ENCODE data around the gene HBA1.
"Not testable (repeated sequence)": the region's sequence is repeated elsewhere in the genome, so short reads cannot be mapped to it uniquely, and the experiment has no call there.

HBA1 gene

DNA sequence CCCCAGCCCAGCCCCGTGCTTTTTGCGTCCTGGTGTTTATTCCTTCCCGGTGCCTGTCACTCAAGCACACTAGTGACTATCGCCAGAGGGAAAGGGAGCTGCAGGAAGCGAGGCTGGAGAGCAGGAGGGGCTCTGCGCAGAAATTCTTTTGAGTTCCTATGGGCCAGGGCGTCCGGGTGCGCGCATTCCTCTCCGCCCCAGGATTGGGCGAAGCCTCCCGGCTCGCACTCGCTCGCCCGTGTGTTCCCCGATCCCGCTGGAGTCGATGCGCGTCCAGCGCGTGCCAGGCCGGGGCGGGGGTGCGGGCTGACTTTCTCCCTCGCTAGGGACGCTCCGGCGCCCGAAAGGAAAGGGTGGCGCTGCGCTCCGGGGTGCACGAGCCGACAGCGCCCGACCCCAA, 474 bp upstream of the HBA1 start:
- DNase-seq: not testable (repeated sequence)

DNA sequence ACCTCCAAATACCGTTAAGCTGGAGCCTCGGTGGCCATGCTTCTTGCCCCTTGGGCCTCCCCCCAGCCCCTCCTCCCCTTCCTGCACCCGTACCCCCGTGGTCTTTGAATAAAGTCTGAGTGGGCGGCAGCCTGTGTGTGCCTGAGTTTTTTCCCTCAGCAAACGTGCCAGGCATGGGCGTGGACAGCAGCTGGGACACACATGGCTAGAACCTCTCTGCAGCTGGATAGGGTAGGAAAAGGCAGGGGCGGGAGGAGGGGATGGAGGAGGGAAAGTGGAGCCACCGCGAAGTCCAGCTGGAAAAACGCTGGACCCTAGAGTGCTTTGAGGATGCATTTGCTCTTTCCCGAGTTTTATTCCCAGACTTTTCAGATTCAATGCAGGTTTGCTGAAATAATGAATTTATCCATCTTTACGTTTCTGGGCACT, 928 bp downstream of the HBA1 start:
- no peak for DNase-seq

DNA sequence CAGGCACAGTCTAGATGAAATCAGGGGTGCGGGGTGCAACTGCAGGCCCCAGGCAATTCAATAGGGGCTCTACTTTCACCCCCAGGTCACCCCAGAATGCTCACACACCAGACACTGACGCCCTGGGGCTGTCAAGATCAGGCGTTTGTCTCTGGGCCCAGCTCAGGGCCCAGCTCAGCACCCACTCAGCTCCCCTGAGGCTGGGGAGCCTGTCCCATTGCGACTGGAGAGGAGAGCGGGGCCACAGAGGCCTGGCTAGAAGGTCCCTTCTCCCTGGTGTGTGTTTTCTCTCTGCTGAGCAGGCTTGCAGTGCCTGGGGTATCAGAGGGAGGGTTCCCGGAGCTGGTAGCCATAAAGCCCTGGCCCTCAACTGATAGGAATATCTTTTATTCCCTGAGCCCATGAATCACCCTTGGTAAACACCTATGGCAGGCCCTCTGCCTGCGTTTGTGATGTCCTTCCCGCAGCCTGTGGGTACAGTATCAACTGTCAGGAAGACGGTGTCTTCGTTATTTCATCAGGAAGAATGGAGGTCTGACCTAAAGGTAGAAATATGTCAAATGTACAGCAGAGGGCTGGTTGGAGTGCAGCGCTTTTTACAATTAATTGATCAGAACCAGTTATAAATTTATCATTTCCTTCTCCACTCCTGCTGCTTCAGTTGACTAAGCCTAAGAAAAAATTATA, 1.6 kb downstream of the HBA1 start:
- no peak for DNase-seq

DNA sequence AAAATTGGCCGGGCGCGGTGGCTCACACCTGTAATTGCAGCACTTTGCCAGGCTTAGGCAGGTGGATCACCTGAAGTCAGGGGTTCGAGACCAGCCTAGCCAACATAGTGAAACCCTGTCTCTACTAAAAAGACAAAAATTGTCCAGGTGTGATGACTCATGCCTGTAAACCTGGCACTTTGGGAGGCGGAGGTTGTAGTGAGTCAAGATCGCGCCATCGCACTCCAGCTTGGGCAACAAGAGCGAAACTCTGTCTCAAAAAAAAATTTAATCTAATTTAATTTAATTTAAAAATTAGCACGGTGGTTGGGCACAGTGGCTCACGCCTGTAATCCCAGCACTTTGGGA, 2.2 kb downstream of the HBA1 start:
- DNase-seq: no peak

DNA sequence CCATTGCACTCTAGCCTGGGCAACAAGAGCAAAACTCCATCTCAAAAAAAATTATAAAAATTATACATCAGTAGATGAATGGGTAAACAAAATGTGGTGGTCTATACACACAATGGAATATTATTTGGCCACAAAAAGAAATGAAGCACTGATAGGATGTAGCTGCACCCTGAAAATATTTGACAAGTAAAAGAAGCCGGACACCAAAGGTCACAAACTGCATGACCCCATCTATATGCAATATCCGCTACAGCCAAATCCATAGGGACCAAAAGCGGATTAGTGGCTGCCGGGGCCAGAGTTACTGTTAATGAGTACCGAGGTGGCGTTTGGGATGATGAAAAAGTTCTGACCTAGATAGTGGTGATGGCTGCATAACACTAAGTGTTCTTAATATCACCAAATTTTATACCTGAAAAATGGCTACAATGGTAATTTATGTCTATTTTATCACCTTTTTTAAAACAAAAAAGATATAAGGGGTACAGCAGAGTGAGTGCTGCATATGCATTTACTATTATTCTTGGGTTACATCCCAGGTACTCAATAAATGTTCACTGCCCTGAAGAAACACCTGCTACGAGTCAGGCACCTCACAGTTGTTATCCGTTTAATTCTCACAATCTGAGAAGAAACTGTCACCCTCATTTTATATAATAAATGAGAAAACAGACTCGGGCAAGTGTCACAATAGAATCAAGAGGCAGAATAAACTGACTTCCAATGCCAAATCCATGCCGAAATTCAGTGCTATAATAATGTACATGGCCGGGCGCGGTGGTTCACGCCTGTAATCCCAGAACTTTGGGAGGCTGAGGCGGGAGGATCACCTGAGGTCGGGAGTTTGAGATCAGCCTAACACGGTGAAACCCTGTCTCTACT, 3.0 kb downstream of the HBA1 start:
- DNase-seq: no peak

DNA sequence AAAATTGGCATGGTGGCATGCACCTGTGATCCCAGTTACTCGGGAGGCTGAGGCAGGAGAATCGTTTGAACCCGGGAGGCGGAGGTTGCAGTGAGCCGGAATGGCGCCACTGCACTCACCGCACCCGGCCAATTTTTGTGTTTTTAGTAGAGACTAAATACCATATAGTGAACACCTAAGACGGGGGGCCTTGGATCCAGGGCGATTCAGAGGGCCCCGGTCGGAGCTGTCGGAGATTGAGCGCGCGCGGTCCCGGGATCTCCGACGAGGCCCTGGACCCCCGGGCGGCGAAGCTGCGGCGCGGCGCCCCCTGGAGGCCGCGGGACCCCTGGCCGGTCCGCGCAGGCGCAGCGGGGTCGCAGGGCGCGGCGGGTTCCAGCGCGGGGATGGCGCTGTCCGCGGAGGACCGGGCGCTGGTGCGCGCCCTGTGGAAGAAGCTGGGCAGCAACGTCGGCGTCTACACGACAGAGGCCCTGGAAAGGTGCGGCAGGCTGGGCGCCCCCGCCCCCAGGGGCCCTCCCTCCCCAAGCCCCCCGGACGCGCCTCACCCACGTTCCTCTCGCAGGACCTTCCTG, 3.7 kb downstream of the HBA1 start, which contains the start of gene HBQ1:
Gene HBQ1 (plus strand): TSS at position 359 of the 575 bp plus-strand sequence. CDS start 28 bp downstream, at position 387.
- DNase-seq: peak in 1 of 2 experiments; percentile 66

DNA sequence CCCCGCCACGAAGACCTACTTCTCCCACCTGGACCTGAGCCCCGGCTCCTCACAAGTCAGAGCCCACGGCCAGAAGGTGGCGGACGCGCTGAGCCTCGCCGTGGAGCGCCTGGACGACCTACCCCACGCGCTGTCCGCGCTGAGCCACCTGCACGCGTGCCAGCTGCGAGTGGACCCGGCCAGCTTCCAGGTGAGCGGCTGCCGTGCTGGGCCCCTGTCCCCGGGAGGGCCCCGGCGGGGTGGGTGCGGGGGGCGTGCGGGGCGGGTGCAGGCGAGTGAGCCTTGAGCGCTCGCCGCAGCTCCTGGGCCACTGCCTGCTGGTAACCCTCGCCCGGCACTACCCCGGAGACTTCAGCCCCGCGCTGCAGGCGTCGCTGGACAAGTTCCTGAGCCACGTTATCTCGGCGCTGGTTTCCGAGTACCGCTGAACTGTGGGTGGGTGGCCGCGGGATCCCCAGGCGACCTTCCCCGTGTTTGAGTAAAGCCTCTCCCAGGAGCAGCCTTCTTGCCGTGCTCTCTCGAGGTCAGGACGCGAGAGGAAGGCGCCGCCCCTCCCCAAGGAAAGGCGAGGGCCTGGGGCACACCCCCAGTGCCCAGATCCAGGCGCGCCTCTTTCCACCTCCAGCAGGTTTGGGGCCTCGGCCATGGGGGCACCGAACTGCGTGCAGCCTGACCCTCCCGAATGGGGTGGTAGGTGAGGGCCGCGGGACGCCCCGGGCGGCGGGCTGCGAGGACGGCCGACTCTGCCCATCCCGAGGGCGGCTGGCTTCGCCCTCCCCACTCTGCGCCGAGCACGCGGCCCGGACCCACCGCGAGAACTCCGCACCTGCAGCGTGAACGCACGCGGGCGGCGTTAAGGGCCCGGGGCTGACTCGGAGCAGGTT, 4.4 kb downstream of the HBA1 start:
- peak; percentile 6 to 80 for DNase-seq

DNA sequence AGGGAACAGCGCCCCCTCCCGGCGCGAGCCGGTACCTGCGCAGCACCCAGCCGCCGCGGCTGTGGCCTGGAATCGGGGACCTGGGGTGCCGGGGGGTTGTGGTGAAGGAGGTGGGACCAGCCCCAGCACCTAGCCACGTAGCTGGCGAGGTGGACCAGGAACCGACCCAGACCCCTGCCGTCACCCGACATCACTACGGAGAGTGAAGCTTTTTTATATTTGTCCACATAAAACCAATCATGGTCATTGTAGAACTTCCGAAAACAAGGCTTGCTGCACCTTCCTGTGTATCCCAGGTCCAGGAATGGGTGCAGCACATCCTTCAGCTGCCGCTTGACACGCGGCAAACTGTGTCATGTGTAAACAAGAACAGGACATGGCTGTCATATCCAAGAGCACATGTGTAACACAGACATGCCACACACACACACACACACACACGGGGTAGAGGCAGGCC, 5.1 kb downstream of the HBA1 start:
- DNase-seq: no peak

DNA sequence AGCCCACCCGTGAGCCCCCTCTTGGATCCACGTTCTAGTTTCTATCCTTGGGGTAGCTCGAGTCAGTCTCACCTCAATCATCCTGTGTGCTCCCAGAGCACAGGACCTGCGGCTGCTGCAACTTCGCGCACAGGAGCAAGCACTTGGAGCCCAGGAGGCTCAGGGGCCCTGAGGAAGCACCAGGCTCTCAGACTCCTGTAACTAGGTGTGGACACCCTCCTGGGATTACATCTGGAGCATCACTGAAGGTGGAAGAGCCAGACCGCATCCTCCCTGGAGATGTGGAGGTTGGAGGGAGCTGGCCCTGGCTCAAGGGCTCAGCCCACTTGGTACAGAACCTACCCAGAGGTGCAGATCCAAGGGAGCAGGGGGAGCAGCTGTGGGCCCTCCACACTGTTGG, 6.5 kb downstream of the HBA1 start:
- no peak for DNase-seq

DNA sequence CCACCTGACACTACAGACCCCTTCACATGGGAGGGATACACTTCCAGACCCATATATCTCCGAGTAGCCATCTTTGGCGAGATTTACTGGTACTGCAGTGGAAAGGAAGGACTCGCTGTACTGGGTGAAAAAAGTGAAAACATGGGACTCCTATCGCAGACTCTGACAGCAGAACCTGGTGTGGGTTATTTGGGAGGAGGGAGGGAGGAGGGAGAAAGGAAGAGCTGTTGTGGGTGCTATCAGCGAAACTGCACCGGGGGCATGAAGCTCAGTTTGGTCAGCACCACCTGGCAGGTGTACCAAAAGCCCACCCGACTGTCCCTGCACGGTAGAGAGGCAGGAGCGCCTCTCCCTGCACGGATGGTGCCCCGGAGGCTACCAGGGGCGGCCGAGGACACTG, 8.7 kb downstream of the HBA1 start:
- DNase-seq: no peak

DNA sequence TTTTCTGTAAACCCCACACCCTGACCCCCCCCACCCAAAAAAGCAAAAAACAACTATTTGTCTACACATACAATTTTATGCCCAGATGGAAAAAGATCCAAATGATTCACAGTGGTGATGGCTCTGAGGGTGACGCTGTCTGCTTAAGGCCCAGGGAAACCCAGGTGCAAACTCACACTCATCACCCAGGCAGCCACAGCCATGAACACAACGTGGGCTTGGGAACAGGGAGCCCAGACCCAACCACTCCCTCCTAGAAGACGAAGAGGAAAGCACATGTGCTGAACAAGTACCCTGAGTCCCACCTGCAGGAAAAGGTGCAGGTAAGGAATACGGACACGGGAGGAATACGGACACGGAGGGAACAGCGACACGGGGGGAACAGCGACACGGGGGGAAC, 9.2 kb downstream of the HBA1 start:
- DNase-seq: no peak

DNA sequence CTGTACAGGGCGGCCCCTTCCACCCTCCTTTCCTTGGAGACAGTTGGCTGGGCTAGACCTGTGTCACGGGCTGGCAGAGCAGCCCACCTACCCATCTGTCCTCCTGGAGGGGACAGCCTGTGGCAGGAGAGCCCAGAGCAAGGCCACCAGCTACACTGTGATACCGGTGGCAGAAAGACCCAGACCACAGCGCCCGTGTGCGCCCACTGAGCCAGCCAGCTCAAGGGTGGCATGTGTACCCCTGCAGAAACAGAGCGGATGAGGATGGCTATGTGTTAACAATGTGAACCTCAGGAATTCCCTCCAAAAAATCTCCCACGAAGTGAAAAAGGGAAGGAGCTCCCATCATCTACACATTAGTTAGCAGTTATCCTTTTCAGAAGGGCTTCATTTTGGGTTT, 10.8 kb downstream of the HBA1 start:
- DNase-seq: no peak

DNA sequence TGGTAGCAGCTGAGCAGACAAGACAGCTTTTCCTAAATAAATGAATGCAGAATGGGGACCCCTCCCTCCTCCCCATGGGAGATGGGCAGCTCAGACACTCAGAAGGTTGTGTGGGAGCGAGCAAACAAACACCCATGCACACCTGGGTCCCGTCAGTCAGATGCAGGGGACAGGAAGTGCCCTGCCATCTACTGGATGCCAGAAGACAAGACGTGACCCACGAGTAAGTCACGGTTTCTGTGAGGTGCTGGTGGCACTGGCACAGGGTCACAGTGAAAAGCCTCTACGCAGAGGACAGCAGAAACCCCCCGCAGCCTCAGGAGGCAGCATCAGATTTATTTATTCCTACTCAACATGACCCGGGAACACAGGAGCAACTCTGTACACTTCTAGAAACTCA, 12.2 kb downstream of the HBA1 start:
- DNase-seq: no peak

DNA sequence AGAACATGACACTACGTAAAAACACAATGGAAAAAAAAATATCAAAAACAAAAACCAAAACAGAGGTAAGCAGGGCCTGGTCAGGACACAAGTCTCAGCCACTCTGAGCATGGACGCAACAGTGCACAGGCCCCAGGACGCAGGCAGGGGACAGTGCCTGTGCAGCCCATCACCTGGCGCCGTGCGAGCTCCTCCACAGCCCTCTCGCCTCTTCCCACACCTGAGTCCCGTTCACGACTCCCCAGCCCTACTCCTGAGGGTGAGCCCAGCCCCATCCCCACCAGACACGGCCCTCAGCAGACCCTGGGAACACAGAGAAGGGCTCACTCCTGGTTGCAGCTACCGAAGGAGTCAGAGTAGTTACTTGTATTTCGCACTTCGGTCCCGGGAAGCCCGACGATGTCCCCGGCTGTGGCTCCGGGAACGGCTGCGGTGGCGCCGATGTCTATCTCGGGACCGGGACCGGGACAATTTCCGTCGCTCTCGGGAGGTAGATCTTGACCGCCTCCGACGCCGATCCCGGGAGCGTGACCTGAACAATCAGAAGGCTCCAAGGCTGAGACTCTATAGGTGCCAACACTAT, 13.2 kb downstream of the HBA1 start:
- no peak for DNase-seq

DNA sequence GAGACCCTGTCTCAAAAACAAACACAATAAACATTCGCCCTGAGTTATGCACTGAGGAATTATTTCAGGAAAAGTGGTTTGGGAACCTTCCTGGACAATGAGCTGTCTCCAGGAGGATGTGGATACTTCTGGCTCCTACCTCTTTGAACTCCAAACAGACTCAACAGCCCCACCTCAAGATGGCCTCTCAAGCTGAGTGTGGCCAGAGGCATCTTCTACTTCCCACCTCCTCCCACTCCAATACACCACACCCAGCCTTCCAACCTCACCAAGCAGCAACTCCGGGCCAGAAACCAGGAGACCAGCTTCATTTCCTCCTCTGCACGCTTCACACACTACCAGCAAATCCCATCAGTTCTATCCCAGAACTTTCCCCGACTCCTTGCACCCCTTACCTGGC, 15.4 kb downstream of the HBA1 start:
- no peak for DNase-seq

DNA sequence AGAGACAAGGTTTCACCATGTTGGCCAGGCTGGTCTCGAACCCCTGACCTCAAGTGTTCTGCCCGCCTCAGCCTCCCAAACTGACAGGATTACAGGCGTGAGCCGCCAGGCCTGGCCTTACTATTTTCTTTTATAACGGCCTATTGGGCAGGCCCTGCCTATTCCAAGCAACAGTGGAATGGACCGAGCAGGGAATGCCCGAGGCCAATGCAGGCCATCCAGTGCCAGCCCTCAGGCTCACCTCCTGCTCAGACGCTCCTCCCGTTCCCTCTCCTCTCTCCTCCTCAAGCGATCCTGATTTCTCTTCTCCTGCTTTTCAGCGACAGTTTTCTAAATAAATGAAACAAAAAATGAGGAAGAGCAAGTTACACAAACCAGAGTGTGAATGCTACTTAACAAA, 16.2 kb downstream of the HBA1 start:
- no peak for DNase-seq

DNA sequence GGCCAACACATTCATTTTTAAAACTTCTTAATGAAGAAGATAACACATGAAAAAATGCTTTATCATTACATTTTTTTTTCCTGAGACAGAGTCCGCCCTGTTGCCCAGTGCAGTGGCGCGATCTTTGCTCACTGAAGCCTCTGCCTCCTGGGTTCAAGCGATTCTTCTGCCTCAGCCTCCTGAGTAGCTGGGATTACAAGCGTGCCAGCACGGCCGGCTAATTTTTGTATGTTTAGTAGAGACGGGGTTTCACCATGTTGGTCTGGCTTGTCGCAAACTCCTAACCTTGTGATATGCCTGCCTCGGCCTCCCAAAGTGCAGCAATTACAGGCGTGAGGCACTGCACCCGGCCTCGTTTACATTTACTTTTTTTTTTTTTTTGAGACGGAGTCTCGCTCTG, 17.0 kb downstream of the HBA1 start:
- no peak for DNase-seq

DNA sequence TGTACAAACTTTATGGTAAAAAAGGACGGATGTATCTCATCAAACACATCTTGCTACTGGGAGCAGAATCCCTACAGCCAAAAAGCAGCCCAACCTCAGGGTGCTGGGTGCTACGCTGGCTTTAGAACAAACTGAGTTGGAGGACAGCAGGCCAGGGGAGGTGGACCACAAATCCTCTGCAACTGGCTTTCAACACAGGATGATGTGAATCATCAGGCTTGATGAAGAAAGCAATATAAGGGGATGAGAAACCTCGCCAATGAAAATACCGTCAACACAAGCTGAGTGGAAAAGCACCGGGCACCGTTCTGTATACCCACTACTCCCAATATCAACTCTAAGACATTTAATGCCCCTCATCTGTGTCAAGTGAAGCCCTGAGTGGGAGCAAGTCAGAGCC, 18.0 kb downstream of the HBA1 start:
- DNase-seq: no peak

DNA sequence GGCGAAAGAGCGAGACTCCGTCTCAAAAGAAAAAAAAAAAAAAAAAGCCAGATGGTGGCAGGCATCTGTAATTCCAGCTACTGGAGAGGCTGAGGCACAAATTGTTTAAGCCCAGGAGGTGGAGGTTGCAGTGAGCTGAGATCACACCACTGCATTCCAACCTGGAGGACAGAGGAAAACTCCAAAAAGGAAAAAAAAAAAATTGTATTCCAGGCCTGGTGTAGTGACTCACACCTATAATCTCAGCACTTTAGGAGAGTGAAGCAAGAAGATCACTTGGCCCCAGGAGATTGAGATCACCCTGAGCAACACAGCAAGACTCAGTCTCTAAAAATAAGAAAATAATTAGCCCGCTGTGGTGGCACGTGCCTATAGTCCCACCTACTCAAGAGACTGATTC, 23.9 kb downstream of the HBA1 start:
- no peak for DNase-seq

DNA sequence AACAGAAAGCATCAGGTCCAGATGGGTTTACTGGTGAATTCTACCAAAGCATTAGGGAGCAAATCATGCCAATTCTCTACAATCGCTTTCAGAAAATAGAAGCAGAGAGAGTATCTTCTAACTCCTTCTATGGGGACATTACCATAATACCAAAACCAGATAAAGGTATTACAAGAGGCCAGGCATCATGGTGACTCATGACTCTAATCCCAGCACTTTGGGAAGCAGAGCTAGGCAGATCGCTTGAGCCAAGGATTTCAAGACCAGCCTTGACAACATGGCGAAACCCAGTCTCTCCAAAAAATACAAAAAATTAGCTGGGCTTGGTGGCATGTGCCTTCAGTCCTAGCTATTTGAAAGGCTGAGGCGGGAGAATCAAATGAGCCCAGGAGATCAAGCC, 26.8 kb downstream of the HBA1 start:
- no peak for DNase-seq

DNA sequence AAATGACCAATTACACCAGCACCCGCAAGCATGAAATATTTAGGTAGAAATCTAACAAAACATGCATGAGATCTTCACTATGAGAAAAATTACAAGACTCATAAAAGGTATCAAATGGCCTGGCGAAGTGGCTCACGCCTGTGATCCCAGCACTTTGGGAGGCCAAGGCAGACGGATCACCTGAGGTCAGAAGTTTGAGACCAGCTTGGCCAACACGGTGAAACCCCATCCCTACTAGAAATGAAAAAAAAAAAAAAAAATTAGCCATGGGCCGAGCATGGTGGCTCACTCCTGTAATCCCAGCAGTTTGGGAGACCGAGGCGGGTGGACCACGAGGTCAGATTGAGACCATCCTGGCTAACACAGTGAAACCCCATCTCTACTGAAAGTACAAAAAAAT, 27.6 kb downstream of the HBA1 start:
- DNase-seq: not testable (repeated sequence)

DNA sequence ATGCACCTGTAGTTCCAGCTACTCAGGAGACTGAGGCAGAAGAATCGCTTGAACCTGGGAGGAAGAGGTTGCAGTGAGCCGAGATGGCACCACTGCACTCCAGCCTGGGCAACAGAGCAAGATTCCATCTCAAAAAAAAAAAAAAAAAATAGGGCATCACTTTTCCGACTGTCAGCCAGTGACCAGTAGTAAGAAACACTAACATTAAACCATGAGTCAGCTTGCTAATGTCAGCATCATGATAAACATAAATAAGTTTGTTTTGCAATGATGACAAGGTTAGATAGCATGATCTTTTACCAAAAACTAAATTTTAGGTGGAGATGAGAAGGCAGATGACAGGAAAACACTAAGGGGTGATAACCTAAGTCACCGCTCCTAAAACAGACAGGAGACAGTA, 32.9 kb downstream of the HBA1 start:
- DNase-seq: not testable (repeated sequence)
